GM19025 (cell line): Measurements from ENCODE around the gene RUNDC1.
"Not testable (repeated sequence)": the region's sequence is repeated elsewhere in the genome, so short reads cannot be mapped to it uniquely, and the experiment has no call there.

Source experiments
- ATAC-seq: cut with Tn5 transposase; IDR thresholded peaks from one replicate; pipeline ENCODE4 v1.9.1; 2021; ENCODE audit warnings: mild to moderate bottlenecking, low read depth, moderate library complexity; ENCODE audit not compliant: unreplicated experiment

Gene RUNDC1

GRCh38 chr17:42980274-42980765 lies at the start of gene RUNDC1:
TSS of gene RUNDC1 (plus strand) at chr17:42980565. CDS start at chr17:42980577, 12 bp downstream.
- no peak for ATAC-seq

DNA sequence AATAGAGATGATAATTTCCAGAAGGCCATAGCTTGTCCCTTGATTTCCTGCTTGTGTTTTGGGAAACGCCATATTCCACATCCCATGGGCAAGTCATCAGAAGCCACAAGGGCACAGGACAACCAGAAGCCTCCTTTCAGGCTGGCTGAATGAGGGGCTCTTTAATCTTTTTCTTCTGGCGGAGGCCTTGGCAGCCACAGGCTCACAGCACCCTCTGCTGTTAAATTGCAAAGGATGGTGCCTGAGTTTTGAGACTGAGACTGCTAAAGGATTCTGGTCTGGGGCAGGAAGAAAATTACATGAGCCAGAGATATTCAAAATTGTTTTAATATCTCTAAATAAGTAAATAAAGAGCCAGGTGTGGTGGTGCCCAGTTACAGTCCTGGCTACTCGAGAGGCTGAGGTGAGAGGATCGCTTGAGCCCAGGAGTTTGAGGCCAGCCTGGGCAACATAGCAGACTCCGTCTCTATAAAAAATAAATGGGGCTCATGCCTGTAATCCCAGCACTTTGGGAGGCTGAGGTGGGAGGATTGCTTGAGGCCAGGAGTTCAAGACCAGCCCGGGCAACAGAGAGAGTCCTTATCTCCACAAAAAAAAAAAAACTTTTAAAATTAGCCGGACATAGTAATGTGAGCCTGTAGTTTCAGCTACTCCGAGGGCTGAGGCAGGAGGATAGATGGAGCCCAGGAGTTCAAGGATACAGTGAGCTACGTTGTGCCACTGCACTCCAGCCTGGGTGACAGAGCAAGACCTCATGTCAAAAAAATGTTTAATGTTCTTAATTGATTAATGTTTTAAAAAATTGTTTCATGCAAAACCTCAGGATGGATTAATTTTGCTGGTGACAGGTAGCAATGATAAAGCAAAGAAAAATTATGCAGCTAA lies 42.4 kb upstream of the RUNDC1 start:
- no peak for ATAC-seq

GRCh38 chr17:42944211-42944610 lies 36.2 kb upstream of the RUNDC1 start:
- no peak for ATAC-seq

DNA sequence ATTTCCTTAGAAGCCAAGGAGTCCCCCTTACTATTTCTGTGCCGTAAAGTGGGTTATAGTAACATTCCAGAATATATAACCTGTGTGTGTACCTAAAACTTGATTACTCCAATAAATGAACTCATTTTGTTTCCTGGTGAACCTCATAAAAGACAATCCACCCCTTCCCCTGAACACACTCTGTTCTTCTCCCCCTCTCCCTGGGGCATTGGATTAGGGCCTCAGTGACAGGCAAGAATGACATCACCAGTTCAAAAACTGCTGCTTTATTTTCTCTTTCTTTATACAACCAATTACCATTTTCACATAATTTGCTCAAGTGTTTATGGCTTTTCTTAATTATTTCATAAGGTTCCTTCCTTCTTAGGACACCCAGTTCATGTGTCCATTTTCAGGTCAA lies 33.6 kb upstream of the RUNDC1 start:
- ATAC-seq, result no peak

- no peak for ATAC-seq
Observed at GRCh38 chr17:42950044-42950783, 30.2 kb upstream of the RUNDC1 start.

- ATAC-seq, result no peak
Observed at GRCh38 chr17:42953669-42954068, 26.7 kb upstream of the RUNDC1 start.

- ATAC-seq, result no peak
Observed at GRCh38 chr17:42964161-42964932, 16.0 kb upstream of the RUNDC1 start, which contains the start of gene AARSD1. TSS of gene AARSD1 (minus strand) at chr17:42964454. CDS start at chr17:42964440, 14 bp downstream.

DNA sequence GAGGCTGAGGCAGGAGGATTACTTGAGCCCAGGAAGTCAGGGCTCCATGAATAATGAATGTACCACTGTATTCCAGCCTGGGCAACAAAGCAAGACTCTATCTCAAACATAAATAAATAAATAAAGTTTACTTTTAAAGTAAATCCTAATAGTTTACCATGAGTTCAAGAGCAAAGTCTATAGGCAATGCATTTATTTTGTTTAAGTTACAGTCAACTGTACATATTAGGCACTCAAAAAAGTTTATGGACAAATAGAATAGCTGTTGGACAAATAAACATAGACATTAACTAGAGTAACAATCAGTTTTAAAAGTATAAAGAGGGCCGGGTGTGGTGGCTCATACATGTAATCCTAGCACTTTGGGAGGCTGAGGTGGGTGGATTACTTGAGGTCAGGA lies 12.4 kb upstream of the RUNDC1 start:
- ATAC-seq, result no peak

DNA sequence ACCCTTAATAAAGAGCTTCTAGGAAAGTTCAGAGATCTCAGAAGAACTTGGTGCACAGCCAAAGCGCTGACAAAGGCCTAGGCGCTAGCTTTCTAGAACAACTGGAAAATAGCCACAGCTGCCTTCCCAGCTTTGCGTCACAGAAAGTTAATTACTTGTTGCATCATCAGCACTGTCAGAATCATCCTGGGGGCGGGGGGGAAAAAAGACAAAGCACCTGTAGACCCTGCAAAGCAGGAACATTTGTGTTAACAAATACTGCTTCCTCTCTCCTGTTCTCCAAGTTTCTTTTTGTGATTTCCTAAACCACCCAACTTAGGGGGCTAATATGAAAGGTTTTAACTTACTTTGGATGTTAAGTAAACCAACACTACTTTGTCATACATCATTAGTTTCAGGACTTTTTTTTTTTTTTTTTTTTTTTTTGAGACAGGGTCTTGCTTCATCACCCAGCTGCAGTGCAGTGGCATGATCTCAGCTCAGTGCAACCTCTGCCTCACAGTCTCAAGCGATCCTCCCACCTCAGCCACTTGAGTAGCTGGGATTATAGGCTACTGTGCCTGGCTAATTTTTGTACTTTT lies 11.3 kb upstream of the RUNDC1 start:
- no peak for ATAC-seq

DNA sequence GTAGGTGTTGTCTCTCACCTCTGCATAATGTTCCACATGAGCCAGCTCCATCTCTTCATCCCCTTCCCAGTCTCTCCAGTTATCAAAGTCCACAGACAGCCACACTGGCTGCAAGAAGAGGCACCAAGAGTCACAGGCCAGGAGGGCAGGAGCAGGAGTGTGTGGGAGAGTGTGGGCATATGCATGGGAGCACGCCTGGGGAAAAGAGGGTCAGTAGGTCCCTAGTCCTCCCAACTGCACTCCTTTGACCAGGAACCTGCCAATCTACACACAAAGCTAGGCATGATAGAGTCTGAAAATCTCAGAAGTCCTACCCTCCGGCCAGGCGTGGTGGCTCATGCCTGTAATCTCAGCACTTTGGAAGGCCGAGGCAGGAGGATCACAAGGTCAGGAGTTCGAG lies 8.8 kb upstream of the RUNDC1 start:
- no peak for ATAC-seq

GRCh38 chr17:42973323-42973722 lies 7.0 kb upstream of the RUNDC1 start:
- not testable (repeated sequence) for ATAC-seq

DNA sequence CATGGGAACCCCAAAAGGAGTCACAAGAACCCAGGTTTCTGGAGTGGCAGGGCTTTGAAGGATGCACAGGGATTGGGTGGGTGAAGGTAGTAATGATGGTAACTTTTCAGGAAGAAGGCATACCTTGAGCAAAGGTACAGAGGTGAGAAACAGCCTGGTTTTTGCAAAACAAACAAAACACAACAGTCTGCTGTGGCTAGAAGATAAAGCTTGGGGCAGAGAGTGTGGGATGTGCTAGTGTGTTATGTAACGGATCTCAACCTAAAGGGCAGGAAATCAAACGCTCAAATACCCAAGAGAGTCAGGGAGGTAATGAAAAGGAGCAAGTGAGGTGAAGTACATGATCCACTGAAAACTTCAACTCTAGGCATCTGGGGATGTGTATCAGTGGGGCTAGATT lies 5.1 kb upstream of the RUNDC1 start:
- ATAC-seq, result no peak

DNA sequence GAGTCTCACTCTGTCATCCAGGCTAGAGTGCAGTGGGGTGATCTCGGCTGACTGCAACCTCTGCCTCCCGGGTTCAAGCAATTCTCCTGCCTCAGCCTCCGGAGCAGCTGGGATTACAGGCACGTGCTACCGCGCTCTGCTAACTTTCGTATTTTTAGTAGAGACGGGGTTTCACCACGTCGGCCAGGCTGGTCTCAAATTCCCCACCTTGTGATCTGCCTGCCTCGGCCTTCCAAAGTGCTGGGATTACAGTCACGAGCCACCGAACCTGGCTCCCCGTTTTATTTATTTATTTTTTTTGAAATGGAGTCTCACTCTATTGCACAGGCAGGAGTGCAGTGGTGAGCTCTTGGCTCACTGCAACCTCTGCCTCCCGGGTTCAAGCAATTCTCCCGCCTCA lies 4.7 kb upstream of the RUNDC1 start:
- ATAC-seq, result not testable (repeated sequence)

DNA sequence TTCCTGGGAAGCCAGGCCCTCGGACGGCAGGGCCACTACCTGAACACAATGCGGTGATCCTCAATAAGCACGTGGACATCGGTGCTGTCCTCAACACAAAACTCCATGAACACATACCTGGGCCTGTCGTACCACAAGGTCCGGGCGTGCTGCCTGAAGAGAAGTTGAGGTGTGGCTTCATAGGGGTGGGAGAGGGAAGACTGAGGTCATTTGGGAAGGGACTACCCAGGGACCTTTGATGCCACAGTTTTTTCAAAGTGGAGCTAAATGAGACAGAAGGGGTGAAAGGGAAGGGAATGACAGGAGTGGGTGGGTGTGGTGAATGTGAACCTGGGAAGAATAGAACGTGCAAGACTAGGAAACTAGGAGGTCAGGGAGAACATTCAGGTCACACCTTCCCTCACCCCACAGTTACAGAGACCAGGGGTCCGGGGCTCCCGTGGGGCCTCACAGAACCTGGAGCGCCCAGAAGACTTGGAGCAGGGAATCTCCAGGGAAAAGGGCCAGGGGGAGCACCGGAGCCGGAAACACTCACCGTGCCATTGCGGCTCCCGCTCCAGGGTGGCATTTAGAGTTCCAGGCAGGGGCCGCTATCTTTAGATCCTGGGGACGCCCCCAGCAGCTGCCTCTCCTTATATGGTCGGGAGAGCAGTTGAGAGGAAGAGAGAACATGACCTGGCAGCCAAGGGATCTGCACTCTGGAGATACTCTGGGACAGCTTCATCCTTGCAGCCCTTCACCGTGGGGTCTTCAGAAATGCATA lies 673 bp upstream of the RUNDC1 start, which contains the start of gene PTGES3L:
Gene PTGES3L (minus strand): TSS at position 570 of the 763 bp plus-strand sequence. CDS start 27 bp downstream, at position 543.
- no peak for ATAC-seq

DNA sequence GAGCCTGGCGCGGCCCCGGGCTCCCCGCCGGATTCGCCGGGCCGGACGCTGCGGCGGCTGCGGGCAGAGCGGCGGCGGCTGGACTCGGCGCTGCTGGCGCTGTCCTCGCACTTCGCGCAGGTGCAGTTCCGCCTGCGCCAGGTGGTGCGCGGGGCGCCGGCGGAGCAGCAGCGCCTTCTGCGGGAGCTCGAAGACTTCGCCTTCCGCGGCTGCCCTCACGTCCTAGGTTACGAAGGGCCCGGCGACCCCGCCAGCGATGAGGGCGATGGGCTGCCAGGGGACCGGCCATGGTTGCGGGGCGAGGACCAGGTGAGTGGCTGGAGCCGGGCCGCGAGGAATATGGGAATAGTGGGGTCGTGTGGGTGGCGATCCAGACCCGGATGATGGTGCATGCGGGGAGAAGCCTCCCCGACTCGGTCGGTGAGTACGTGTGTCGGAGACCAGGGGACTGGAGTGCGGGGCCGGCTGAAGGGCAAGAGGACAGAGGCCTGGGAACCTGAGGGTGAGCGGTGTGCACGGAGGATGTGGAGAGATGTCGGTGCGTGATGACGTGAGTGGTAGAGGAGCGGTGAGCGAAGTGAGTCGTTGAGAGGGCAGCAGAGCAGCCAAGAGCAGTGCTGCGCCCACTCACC lies 517 bp downstream of the RUNDC1 start:
- ATAC-seq, result no peak

- no peak for ATAC-seq
Observed at GRCh38 chr17:42982266-42982665, 1.9 kb downstream of the RUNDC1 start.

DNA sequence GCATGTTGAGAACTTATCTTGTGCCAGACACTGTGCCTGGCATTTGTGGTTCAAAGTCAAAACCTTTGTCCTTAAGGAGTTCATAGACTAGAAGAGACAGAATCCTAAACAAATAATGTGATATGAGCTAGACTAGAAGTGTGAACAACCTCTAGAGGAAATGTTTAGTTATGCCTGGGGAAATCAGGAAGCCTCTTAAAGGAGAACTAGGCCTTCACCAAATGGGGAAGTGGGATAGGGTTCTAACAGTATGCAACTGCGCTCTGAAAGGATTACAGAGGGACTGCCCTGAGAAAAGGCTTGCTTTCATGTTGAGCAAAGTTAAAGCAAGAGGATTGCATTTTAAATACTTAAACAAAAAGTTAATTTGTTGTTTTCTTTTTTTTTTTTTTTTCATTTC lies 4.9 kb downstream of the RUNDC1 start:
- no peak for ATAC-seq

GRCh38 chr17:42989141-42989540 lies 8.8 kb downstream of the RUNDC1 start:
- ATAC-seq, result no peak
